Activated T-cell treated with anti-CD3 and anti-CD28 coated beads, Interleukin-2, amount 50 U/mL, for 1 hour (primary cell): ENCODE measurements around the gene XXYLT1.

Experiments
- DNase-seq: peaks from one replicate; pipeline ENCODE4 v3.0.0-alpha.2; 2020

The XXYLT1 gene

DNA sequence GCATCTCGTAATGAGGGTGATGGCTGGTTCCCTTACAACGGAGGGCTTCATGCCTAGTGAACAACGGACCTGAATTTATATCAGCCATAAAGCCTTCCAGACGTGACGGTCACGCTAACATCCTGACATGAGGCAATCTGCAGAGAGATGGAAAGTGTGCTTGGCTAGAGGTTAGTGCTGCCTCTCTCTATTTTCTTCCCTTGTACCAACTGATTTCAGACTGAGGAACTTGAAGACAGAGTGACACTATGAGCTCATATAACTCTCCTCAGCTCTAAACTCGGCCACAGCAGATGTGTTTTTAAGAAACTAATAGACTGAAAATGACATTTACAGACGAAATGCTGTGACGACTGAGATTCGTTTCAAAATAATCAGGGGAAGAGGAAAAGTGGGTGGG is 122.4 kb downstream of the XXYLT1 start:
- no peak for DNase-seq

DNA sequence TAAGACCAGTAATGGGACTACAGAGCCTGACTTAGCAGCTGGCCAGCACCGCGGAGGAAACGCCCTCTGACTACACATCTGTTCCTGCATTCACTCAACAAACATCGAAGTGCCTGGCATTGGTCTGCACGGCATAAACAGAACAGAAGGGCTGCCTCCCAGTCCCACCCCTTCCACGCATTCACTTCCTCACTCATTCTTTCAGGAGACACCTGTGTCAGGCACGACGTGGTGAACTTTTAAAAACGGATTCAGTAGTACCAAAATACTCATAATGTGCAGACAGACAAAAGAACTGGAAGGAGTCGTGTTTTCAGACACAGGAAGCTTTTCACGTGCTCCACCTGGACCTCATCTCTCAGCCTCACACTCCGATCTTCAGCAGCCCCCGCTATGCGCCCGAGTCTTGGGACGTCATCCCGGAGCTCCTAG is 123.3 kb downstream of the XXYLT1 start:
- no peak for DNase-seq

DNA sequence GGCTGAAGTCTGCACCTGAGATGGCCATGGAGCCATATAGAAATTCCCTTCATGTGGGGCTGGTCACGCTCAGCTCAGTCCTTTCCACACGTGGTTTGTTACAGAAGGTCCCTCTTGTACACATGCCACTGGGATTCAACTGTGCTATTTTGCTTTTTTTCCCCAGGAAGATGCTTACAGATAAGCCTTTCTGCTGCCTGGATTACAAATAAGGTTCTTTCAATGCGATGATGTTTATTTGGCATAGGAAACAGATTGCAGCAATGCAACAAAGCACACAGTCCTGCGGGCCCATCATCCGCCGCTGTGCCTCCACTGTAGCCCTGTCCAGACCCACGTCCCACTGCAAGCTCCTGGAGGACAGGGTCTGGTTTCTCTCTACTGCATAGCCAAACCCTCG is 124.8 kb downstream of the XXYLT1 start:
- no peak for DNase-seq

DNA sequence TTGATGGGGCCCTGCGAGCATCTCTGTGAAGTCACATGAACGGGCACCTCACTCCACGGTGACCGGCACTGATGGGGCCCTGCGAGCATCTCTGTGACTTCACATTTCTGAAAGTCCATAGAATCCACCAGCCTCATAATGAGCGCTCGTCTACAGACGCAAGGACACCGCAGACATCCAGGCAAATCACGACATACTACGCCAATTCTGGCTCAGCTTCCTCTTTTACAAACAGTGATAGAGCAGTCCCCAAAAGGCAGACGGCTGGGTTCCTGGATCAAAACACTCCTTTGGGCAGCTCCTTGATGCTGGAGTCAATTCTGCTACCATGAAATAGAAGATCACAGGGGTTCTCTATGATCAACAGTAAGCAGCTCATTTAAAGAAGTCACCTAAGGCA is 125.4 kb downstream of the XXYLT1 start:
- DNase-seq, result no peak

DNA sequence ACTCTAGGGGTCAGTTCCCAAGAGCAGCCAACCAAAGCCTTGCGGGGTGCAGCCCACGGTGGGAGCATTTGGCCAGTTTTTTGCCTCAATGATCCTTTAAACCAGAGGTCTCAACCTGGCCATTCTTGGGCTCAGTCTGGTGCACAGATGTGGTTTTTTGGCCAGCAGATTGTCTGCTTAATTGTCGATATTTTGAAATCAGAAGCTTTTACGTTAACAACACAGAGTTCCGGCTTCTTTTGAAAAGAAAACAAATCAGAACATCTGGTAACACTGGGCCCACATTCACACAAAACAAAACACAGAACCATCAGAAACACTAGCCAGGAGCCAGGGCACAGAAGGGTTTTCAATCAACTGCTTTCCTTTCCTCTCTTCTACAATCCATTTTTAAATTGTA is 127.7 kb downstream of the XXYLT1 start:
- no peak for DNase-seq

DNA sequence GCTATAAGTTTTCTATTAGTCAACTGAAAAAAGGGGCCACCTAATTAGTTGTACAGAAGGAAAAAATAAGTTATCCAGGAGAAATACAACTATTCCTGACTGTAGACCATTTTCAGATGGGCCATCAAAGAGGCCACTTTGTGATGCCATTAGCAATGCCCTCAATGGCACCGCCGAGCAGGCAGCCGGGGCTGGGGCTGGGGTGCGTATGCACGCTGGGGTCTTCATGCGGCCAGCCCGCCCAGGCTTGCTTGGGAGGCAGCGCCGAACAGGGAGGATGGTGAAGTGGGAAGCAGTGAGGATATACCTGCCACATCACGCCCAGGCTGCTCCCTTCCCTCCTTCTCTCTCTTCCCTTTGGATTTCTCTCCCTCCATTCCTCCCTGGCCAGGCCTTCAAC is 128.4 kb downstream of the XXYLT1 start:
- no peak for DNase-seq

DNA sequence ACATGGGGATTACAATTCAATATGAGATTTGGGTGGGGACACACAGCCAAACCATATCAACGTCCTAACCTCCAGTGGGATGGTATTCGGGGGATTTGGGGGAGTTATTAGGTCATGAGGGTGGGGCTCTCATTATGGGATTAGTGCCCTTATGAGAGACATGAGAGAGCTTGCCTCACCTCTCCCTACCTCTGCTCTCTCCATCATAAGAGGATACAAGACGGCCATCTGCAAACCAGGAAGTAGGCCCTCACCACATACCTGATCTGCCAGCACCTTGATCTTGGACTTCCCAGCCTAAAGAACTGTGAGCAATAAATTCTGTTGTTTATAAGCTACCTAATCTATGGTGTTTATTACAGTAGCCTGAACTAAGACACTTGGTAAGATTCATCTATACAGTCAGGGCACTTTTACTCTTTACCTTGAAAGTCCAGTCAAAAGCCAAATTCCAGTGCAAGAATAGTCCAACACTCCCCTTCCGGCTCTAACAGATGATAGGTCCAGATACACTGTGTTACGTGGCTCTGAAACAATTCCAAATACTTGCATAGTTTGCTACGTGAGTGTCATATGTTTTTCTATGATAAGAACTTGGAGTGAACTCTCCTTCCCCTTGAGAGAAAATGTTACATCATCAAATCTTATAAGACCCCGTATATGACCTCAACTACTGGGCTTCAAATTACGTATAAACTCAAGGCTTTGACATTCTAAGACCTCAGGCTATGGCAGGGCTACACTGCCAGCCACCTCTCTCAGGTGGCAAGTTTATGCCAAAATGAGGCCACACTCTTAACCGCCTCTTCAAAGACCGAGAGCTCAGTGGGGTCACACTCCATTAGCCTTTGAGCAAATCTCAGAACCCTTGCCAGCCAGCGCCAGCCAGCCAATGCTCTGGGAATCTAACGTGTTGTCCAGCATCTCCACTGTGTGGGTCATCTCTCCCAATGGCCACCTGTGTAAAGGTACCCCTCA is 129.9 kb downstream of the XXYLT1 start:
- DNase-seq, result no peak

DNA sequence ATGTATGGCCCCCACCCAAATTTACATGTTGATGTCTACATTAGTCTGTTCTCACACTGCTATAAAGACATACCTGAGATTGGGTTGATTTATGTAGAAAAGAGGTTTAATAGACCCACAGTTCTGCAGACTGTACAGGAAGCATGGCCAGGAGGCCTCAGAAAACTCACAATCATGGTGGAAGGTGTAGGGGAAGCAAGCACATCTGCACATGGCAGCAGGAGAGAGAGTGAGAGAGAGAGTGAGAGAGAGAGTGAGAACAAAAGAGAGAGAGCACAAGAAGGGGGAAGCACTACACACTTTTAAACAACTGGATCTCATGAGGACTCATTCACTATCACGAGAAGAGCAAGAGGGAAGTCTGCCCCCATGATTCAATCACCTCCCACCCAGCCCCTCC is 130.5 kb downstream of the XXYLT1 start:
- no peak for DNase-seq

DNA sequence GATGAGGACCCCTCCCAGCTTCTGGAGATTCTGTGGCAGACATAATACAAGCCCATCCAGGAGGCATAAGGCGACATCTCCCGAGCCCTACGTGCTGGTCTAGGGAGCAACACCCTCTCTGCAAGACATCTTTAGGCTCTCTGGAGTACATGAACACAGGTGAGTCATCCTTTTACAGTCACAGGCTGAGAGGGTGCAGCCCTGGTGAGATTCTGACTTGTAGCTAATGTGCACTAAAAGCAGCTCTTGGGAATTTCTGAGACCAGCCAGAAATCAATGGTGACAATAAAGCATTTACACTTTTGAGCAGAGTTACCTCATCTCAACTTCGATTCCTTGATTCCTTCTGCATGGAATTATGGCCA is 131.1 kb downstream of the XXYLT1 start:
- DNase-seq, result no peak

DNA sequence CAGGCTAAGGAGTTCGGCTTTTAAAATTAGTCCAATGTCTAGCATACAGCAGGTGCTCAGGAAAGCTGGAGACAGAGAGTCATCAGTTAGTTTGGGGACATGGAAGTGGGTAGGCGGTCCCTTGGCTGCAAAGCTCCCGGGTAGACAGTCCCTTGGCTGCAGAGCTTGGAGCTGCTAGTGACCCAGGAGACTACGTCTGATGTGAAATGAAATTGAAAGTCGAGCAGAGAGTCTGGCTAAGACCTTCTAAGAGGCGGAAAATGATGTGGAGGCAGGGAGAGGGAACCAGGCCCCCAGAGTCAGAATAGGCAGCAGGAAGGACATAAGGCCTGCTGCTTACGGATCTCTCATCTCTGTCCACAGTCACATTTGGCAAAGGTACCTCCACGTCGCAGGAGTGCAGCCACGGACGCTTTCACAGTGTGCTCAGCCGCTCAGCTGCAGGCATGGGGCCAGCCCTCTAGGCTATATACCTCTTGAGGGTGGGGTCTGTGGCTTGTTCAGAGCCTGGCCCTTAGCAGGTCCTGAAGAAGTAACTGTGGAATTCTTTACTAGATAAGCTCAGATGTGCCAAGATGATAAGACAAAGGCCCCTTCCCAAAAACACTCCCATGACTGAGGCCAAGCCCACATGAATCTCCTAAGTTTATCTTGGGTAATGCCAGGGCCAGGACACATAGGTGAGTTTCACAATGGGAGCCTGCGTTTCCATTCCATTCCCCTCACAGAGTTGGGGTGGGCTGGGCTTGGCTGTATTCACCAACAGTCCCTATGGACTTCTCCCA is 131.7 kb downstream of the XXYLT1 start:
- DNase-seq, result no peak

DNA sequence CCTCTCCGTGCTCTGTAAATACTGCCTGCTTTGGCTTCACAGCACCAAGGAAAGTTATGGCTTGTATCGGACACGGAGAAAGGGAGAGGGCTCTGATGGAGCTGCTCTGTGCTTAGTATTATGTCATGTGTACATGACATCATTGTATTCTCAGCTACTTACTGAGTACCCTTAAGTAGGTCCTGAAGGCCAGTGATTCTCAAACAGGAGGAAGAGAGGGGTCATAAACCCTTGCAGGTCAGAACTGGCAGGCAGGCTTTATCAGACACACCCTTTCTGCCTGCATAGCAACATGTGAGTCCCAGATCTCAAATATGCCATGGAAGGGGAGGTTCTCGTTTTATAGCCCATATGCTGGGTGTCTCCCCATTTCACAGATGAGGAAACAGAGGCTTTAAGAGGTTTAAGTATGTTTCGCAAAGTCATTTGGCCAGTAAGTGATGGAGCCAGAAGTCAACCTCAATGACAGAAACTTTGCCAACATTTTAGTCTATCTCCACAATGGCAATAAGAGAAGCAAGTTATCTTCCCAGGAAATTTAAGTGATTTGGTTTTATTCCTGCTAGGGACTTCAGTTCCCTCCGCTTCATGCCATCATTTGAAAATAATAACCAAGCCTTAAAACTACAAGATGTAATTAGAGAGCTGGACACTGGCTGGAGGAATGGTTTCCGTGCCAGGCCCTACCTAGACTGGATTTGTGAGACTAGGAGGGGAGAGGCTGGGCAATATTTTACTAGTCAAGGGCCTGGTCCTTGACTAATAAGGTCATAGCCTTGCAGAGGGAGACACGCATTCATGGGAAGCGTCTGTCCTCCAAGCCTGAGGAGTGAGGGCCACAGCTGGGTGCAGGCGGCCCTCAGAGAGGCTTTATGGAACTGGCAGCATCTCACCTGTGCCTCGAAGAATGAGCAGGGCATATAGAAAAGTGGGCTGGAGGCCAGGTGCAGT is 133.0 kb downstream of the XXYLT1 start:
- DNase-seq, result no peak

DNA sequence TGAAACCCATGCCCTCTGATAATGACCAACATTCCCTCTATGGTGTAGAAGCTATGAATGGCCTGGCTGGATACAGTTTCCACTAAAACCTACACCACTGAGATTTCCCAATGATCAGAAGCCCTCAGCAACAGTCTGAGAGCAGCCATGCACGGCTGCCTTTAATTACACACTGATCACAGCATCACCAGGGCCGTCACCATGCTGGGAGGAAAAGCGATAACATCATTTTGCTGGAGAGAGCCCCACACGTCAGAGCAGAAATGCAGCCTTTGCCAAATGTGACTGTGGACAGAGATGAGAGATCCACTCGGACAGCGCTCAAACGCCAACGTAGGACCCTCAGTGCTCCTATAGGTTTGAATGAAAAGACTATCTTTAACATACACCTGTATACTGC is 135.0 kb downstream of the XXYLT1 start:
- DNase-seq, result no peak

DNA sequence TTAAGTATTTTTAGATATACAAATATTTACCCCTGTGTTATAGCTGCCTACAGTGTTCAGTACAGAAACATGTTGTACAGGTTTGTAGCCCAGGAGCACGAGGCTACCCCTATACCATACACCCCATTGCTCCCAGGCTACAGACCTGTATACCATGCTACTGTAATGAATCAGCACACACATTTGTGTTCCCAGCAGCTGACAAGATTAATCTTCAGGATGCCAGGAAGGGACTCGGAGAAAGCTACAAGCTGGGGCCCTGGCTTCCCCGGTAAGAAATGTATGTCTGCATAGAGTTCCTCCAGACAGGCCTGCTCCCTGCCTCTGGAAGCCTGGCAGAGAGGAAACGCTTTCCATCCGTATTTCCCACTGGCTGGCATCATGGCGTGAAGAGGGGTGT is 136.5 kb downstream of the XXYLT1 start:
- no peak for DNase-seq

DNA sequence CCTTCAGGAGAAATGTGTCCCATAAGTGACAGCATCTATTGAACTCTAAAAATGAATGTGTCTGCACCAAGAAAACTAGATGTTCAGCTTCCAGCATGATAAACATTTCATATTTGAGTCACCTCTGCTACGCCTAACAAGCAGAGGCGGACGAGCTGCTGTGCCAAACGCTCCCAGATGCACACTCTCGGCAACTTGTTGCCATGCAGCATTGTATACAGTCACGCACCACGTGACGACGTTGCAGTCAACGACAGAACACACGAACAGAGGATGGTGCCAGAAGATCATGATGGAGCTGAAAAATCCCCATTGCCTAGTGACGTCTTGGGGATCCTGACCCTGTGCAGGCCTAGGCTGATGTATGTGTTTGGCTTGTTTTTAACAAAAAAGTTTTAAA is 137.5 kb downstream of the XXYLT1 start:
- peak; percentile 30 for DNase-seq

DNA sequence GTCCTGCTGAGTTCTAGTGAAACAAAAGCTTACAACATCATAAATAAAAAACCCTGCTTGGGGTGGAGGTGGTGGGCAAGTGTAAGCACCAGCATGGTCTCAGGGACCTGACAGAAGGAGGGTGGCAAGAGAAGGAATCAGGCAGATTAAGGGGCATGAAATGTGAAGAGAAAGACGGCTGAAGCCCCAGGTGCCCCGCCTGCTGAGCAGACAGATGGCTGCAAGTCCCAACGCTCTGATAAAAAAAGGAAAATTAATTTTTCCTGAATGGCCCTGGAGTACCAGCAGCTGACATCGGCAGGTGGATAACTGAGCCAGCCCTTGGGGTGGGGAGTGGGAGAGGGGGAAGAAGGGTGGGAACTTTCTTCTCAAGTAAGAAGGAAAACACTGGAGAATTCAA is 137.9 kb downstream of the XXYLT1 start:
- no peak for DNase-seq

DNA sequence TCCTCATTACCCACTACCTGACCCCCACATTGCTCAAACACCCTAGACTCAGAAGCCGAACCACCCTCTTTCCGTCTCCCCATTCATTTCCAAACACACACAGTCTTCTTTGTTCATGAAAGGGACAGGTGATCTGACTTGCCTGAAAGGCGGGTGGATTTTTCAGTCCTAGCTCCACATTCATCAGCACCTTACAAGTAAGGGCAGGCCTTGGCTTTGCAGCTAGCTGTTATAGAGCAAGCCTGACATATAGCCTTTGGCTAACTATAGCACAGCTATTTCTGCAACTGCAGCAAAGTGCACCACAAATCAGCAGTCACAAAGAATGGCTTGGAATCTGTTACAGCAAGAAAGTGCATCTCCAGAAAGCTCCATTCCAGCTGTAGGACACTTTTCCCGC is 139.8 kb downstream of the XXYLT1 start:
- DNase-seq, result no peak

DNA sequence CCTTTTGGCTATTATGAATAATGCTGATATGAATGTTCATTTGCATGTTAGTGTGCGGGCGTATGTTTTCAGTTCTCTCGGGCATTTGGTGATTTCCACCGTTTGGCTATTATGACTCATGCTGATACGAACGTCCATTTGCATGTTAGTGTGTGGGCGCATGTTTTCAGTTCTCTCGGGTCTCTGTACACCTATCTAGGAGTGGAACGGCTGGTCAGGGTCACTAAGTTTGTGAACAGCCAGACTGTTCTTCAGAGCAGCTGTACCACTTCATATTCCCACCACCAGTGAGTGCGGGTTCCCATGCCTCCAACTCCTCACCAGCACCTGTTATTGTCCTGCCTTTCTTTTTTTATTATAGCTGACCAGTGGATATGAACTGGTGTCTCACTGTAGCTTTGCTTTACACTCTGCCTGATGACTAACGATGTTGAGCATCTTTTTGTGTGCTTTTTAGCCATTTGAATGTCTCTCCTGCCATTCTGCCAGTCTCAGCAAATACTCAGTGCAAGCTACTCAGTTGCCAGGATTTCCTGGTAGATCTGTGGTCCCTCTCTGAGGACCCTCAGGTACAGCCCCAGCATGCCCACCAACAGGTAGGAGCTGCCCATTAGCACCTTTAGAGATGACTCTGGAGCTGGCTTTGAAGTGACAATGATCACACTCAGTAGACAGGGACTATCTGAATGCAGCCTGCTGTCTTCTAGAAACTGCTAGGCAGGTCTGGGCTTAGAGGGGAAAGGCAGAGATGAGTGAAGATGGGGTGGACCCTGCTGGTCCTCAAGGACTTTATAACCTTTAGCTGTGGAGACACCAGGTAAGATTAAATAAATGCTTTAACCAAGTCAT is 141.1 kb downstream of the XXYLT1 start:
- no peak for DNase-seq

DNA sequence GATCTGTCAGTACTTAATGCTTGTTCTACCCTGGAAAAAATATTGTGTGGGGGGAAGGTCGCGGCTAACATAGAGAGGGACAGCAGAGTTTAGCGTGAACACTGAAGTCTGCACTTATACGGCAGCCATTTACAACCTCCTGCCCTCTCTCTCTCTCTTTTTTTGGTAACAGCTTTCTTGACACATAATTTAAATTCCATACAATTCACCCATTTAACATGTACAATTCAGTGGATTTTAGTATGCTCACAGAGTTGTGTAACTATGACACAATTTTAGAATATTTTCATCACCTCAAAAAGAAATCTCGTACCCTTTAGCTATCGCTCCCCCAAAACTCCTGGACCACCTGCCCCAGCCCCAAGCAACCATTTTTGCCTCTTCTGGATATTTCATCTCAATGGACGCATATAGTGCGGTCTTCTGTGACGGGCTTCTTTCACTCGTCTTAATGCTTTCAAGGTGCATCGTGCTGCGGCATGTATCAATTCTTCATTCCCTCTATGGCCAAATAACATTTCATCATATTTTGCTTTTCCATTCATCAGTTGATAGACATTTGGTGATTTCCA is 141.8 kb downstream of the XXYLT1 start:
- no peak for DNase-seq

DNA sequence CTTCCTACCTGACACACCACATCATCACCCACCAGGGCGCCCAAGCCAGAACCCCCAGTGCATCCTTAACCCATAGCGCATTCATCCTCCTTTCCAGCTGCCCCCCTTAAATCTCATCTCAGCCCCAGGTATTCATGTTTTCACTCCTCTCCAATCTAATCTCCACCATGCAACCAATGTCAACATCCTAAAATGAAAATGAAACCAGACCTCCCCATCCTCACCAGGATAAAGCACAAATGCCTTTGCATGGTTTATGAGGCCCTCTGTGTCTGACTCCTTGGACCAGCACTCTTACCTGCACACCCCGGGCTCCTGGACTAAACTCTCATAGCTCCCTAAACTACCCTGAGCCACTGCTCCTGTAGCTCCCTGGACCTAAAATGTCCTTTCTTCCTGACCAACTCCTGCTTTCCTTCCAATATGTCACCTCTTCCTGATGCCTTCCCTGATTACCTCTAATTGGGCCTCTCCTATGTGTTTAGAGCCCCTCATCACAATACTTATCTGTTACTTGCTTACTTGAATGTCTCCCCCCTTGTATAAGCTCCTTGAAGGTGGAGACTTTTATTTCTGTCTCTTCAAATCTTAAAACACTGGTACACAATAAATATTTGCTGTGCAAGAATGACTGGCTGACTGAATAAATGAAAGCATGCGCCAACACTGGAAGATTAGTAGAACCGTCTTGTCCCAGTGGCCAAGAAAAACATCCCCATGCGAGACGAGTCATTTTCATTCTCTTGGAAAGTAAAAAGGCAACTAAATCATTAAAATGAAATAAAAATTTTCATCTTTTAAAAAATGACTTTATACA is 142.5 kb downstream of the XXYLT1 start:
- no peak for DNase-seq

DNA sequence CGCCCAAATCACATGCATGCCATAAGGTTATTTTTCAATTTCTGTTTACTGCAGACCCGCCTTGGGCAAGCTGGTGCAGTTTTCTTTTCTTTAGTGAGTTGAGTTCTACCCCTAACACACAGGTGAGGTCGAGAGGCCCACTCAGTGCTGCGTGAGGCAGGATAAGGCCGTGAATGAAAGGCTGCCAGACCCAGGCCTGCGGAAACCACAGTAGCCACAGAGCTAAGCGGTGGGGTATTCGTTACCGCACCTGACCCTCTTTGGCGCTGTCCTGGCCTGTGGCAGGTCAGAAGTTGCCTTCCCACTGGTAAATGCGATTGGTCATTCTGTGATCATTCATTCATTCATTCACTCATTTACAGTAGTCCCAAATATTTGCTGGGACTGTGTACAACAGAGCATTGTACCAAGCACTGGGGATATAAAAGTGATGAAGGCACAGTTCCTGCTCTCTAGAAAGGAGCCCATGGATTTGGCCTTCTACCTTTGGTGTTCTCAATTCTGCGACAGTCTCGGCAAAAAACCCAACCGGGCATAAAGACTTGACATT is 144.8 kb downstream of the XXYLT1 start:
- no peak for DNase-seq
